Gastrocnemius medialis (tissue), 4 donors: Measurements from ENCODE around the gene MORF4L2.

Experiments used
- POLR2A ChIP-seq, 2 donors: fragments of 450-650 bp; IDR thresholded peaks; one replicate each; pipeline ENCODE4 v1.6.1; 2017; ENCODE audit warnings: antibody characterized with exemption in 2 of 2, mild to moderate bottlenecking in 2 of 2, moderate library complexity in 2 of 2
- TF ChIP-seq, protein P1 (sequence below), 5 experiments: fragments of 450-650 bp in 3 of 5; fragments of 200-600 bp in 2 of 5; sonication (generic) in 2 of 5; IDR thresholded peaks in 4 of 5; conservative IDR thresholded peaks in 1 of 5; 1 replicate in 4 of 5; 2 replicates in 1 of 5; pipeline ENCODE4 v1.5.1; 2016 to 2019; ENCODE audit warnings: antibody characterized with exemption in 5 of 5, mild to moderate bottlenecking in 3 of 5, moderate library complexity in 3 of 5

GRCh38 chrX:103687696-103688201 is 1.2 kb upstream of the MORF4L2 start:
- TF ChIP-seq, protein P1, sequence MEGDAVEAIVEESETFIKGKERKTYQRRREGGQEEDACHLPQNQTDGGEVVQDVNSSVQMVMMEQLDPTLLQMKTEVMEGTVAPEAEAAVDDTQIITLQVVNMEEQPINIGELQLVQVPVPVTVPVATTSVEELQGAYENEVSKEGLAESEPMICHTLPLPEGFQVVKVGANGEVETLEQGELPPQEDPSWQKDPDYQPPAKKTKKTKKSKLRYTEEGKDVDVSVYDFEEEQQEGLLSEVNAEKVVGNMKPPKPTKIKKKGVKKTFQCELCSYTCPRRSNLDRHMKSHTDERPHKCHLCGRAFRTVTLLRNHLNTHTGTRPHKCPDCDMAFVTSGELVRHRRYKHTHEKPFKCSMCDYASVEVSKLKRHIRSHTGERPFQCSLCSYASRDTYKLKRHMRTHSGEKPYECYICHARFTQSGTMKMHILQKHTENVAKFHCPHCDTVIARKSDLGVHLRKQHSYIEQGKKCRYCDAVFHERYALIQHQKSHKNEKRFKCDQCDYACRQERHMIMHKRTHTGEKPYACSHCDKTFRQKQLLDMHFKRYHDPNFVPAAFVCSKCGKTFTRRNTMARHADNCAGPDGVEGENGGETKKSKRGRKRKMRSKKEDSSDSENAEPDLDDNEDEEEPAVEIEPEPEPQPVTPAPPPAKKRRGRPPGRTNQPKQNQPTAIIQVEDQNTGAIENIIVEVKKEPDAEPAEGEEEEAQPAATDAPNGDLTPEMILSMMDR (IDR thresholded peaks at IDR 0.05 in 4 of 5, conservative IDR thresholded peaks at IDR 0.05 in 1 of 5): peak; percentile 55 to 79 (median 56)
- peak in 1 of 2 donors; percentile 1 for TF ChIP-seq POLR2A (IDR thresholded peaks at IDR 0.05)
